IPS DF 4.7 (cell line): ENCODE data around the gene COL13A1.

Experiments used
- DNase-seq: peaks from one replicate; pipeline ENCODE4 v3.0.0-alpha.2; 2013; ENCODE audit warnings: low spot score; ENCODE audit errors: extremely low read depth

The COL13A1 gene

DNA sequence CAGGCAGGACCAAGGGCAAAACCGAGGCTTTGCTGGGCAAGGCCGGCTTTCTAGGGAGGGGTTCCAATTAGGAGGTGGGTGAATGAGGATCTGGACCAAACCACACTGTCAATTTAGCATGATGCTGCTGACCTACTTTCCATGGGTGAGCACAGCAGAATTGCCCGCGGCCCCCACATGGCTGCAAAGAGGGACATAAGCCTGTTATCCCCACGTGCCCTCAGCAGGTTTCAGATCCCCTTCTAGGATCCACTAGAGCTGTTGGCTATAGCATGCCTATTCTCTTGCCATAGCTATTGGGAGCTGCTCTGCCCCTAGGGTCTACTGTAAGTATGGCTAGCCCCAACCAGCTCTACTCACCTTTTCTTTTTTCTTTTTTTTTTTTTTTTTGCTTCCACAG, 102.8 kb downstream of the COL13A1 start:
- DNase-seq: no peak

DNA sequence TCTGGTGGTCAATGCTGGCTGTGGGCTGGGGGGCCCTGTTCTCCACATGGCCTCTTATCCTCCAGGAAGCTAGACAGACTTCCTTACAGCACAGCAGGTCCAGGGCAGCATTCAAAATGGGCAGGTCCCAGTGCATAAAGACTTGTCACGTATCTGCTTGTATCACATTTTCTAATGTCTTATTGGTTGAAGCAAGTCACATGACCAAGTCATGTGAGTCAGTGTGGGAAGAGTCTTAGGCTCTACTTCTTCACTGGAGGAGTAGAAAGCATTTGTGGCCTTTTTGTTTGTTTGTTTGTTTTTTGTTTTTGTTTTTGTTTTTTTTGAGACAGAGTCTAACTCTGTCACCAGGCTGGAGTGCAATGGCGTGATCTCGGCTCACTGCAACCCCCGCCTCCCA, 104.7 kb downstream of the COL13A1 start:
- no peak for DNase-seq

DNA sequence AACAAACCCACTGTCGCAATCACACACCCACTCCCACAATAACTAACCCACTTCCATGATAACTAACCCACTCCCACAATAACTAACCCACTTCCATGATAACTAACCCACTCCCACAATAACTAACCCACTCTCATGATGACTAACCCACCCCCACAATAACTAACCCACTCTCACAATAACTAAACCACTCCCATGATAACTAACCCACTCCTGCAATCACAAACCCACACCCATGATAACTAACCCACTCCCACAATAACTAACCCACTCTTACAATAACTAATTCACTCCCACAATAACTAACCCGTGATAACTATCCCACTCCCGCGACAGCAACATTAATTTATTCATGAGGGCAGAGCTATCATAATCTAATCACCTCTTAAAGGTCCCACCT, 105.8 kb downstream of the COL13A1 start:
- DNase-seq: no peak

DNA sequence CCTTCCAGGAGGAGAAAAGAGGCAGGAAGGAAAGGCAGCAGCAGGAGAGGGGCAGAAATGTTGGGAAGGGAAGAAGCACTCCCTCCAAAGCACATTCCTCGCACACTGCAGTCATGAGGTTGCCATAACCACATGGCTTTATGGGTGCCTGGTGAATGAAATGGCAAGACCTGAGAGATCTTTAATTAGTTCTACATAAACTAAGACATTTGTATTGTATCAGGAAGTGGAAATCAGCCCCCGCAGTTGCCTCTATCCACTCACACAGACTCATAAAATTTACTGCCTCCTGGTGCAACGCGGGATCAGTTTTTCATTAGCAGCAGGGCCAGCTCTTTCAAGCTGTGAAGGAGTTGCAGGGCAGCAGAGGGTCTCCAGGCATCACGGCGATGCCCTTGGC, 106.4 kb downstream of the COL13A1 start:
- DNase-seq: no peak

DNA sequence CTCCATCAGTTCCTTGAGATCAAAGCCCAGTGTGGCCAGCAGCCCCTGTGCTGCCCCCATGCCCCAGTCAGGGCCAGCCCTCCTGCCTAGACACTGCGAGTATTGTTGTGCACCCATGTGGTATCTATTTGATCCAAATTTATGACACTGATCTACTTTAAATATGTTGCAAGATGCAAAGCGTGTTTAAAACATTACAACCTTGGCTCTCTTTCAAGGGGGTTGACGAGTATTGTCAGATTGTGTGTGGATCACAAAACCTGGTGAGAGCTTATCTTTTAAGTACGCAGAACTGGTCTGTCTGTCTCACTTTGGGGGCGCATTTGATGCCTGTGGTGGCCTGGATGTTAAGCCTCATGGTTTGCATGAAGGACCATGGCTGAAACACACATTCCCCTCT, 108.9 kb downstream of the COL13A1 start:
- no peak for DNase-seq

DNA sequence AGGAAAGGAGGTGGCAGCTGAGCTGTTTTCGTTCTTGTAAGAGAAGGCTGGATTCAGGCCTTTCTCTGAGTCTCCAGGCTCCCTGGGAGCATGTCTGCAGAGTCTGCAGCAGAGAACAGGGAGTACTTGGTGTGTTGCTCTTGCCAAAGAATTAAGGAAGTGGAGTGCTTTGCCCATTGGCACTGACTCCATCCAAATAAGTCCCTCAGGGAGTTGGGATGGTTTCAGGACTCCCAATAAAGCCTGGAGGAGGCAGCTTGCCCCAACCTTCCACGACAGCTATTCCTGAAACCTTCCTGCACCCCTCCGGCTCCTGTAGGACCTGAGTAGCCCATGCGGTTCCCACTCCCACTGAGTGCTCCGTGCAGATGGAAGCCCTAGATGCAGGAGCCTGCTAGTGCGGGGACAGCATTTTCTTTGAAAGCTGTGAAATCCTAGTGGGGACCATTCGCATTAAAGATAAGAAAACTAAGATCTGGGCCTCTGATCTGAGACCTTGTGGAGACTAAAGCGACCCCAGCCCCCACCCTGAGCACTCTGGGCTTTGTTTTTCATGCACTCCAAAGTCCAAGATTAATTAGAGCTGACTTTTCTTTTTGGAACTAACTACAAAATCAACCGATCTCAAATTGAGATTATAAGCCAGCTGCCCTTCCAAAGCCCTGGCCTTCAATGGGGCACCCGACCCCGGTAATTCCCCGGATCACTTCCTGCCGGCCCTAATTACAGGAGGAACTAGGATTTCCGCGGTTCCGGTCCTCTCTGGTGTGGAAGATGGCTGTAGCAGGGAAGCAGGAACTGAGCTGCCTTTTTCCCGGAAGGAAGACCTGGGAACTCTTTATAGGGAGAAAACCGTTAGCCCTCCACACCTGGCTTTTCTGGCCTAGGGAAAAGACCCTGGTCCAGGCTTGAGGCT, 110.2 kb downstream of the COL13A1 start:
- DNase-seq: no peak

DNA sequence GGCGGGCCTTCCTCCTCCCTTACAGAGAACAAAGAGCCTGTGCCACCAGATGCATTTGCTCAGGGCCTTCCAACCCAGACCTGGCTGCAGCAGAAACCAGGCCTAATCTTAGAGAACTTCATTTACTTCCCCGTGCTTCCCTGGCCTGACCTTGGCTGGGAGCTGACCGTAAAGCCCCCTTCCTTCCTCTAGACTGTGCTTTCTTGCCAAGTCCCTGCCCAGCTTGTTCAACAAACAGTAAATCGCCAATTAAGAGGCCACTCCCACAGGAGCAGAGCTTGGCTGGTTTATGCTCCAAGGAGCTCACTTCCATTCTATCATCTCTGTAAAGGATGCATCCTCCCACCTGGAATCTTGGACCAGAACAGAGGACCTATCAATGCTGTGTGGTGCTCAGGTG, 110.9 kb downstream of the COL13A1 start:
- DNase-seq: no peak

DNA sequence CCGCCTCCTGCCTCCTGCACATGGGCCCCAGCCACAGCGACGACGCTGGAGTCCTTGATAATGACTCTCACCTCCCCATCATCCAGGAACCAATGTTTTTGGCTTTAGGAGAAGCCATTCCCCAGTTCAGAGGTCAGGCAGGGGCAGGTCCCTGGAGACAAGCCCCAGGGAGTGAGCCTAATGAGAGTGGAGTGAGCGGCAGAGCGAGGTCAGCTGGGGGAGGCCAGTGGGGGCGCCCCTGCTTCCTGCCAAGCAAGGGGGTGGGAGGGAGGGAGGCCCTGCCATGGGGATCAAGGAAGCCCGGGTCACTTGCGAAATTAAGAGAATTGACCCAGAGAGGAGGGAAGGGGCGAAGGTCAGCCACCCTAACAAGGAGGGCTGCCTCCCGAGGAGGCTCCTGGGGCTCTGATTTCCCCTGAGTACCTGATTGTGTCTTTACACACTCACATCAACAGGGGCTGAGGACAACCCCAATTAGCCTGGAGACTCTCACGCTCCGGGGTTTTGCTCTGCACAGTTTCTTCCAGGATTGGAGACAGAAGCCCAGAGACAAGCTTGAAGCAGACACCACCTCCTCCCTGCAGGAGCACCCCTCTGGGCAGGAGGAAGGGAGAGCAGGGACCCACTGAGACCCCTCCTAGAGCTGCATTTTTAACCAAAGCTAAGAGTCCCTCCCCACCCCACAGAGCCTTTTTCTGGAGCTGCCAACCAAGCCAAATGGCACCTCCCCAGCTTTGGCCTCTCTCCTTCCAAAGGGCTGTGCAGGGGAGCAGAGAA, 112.1 kb downstream of the COL13A1 start:
- no peak for DNase-seq

DNA sequence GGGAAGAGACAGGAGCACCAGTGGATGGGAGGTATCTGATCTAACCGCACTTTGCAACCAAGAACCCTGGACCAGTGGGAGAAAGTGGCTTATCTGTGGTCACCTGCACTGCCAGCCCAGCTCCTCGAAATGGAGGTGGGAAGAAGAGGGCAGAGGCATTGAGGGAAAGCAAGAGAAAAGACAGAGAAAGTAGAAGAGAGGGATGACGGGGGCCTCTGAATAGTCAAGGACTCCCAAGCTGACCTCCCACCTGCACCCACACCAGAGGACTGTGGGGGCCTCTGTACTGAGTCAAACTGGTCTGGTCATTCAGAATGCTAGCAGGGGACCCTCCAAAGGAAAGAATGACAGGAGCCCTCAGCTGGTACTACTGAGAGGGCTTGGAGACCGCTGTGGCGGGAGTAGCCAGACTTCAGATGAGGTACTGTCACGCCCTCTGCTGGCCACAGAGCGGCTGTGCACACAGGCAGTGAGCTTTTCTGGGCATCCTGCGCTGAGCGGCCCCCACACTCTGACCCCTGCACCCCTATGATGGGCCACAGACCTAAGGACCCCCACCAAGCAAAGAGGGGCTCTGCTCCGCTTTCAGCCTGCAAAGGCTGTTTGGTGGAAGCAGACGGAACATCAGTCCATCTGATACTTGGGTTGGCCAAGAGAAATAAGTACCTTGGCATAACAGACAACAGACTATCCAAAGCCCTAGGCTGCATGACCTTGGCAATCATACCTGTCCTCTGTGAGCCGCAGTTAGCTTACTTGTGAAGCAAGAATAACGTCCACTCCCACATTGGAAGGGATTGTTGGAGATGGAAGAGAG, 112.9 kb downstream of the COL13A1 start:
- DNase-seq: peak; percentile 64

DNA sequence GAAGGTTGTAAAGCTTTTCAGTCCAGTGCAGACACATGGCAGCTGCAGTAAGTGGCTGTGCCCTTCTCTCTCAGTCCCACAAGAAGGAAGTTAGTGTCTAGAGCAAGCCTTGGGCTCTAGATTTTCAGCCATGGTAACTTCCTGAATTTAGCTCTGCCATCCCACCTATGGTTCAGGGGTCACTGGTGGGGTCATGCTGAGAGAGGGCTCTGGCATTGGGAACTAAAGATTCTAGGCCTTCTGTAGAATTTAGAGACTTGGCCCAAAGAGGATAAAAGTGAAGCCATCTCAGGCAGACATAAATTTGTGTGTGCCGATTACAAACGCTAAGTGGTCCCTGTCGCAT, 113.5 kb downstream of the COL13A1 start:
- no peak for DNase-seq

DNA sequence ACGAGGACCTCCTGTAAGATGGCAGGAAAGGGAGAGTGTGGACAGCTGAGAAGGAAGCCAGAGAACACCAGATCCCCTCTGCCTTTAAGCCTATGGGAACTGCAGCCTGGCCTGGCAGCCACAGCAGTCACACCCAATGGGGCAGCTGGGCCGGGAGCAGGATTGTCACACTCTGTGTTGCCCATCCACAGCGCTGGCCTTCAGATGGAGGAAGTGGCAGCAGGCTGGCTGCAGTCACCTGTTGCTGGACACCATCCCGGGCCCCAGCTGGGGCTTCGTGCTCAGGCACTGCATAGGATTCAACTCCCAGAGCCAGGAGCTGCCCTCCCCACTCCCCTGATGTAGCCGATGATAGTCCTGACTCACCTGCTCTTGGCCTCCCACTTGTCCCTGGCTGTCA, 114.4 kb downstream of the COL13A1 start:
- DNase-seq: no peak

DNA sequence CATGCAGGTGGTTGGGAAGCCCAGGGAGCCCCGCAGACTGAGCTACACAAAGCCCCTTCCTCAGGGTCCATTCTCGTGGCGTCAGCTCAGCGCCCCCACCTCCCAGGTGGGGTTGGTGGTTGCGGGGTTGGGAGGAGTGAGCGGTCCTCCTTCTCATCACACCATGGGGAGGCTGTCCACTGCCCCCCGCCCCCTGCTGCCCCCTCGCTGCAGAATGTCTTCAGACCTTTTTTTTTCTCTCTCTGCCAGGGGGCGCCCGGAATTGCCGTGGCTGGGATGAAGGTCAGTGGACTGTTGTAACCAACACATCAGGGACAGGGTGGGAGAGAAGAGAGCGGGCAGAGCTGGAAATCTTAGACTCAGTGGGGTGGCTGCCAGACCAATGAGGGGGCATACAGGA, 116.3 kb downstream of the COL13A1 start:
- DNase-seq: no peak

DNA sequence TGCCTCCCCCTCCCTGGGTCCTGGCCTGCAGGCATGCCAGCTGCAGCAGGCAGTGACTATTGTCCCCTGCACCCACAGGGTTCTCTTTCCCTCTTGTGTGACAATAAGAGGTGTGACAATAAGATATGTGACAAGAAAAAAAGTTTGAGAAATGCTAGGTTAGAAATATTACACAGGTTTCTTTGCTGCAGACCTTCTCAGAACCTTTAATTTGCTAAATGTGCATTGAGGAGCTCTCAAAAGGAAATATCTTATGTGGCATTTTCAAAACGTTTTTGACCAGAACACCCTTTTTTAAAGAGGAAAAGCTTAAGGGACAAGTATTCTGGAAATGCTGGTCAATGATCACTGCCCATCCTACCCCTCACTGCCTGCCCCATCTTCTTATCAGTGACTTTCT, 117.5 kb downstream of the COL13A1 start:
- DNase-seq: no peak

DNA sequence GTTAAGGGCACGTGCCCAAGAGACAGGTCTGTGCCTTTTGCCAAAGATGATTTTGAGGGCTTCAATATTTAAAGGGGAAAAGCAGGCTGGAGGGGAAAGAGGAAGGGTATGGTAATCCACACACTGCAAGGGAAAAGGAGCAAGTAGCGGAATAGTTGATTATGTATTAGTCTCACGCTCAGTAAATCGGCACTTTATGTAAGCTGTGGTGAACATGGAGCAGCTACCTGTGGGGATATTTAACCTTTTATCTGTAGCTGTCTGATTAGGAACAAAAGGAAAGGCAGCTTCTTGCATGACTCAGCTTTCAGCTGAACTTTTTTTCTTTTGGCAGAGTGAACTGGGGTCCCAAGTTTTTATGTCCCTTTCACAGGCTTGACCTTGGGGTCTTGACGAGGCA, 123.4 kb downstream of the COL13A1 start:
- no peak for DNase-seq

DNA sequence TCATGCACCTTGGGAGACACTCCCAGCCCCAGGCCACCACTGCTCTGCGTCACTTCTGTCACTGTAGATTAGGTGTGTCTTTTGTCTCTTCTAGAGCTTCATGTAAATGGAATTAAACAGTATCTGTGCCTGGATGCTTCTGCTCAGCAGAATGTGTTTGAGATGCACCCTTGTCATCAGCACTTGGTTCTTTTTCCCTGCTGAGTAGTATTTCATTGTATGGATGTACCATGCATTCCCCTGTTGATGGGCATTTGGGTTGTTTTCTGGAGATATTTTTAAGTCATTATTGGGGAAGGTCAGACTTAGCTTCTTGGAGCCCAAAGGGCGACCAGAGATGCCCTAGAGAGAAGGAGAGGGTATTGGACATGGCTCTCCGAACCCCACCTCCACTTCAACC, 126.6 kb downstream of the COL13A1 start:
- no peak for DNase-seq

DNA sequence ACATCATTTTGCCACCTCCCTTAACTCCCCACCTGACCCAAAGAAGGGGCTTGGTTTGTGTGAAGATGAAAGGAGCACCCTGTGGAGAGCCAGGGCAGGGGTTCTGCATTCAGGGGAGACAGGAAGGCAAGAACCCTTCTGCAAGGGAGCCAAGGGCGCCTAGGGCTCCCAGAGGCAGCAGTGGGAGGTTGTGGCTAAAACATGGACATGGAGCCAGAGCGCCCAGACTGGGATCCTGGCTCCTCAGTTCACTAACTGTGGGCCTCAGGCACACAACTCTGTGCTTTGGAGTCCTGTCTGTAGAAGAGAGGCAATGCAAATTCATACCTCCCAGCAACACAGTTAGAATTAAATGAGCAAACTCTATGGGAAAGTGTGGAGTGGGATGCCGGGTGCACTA, 127.9 kb downstream of the COL13A1 start:
- DNase-seq: no peak

DNA sequence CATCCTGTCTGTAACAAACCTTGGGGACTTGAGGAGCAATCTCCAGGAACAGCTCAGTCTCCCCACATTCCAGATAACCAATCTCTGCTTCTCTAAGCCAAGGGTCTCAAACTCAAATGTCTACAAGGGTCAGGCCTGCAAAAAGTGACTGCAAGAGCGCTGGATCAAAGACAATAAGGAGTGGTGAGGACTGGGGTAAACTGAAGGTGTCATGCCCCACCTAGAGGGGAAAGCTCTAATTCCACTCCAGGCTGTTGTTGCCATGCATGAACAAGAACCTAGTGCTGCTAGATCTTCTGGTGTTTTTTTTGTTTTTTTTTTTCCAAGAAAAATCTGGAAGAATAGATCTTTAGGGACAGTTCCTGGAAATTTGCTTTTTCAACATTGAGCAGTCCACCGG, 133.1 kb downstream of the COL13A1 start:
- no peak for DNase-seq

DNA sequence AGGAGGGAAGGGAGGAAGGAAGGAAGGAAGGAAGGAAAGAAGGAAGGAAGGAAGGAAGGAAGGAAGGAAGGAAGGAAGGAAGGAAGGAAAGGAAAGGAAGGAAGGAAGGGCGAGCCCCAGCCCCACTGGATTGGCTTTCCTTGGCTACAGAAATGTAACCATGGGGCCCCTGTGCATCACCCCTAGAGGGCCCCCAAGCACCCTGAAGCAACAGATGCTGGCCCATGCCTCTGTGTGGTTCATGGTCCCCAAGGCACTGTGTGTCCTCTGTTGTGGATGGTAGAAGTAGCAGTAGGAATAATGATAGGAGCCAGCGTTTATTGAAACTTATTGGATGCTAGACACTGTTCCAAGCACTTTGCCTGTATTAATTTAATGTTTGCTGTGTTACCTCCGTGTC, 134.4 kb downstream of the COL13A1 start:
- DNase-seq: no peak

DNA sequence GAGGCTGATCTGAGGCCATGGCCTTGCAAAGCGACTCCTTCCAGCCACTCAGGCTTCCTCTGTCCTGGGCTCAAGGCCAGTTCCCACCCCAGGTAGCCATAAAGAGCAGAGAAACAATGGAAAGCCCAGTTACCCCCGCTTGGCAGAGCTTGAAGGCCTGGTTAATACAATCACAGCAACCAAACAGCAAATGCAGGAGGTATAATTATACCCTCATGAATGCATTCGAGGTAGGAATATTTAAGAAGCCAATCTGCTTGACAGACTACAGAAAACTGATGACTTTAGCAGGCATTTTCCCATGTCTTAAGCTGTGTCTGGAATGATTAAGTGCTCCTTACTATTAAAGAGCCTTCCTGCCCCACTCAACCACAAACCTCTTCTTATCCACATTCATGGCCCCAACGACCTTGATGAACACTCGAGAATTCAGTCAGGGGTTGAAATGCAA, 136.9 kb downstream of the COL13A1 start:
- DNase-seq: no peak

DNA sequence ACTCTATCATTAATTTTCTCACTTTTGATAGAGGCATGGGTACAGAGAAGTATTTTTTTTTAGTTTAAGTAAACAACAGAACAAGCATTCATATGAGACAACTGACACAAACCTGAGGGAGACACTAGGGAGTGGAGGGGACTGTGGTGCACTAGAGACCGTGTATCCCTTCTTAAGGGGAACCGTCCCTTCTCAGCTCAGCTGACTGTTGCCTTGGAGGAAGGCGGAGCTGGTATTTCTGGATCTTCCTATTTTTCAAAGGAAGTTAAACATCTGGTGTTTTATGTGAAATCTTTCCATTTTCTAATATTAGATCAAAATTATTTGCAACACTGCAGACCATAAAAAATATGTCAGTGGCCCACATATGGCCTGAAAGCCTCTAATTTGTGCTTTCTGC, 137.4 kb downstream of the COL13A1 start:
- no peak for DNase-seq

DNA sequence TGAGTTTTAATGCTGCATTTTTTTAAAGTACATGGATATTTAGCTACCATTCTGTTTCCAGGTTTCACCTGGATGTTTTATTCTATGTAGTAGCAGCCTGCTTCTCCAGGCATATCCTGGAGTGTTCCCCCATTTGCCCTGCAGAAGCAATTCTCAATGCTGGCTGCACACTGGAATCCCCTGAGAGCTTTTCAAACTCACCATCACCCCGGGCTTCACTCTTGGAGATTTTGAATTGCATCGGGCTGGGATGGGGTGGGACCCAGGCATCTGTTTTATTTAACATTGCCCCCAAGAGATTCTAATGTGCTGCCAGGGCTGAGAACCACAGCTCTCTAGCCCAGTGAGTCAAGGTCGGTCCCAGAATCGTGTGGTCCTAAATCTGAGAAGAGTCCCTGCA, 137.8 kb downstream of the COL13A1 start:
- DNase-seq: no peak

DNA sequence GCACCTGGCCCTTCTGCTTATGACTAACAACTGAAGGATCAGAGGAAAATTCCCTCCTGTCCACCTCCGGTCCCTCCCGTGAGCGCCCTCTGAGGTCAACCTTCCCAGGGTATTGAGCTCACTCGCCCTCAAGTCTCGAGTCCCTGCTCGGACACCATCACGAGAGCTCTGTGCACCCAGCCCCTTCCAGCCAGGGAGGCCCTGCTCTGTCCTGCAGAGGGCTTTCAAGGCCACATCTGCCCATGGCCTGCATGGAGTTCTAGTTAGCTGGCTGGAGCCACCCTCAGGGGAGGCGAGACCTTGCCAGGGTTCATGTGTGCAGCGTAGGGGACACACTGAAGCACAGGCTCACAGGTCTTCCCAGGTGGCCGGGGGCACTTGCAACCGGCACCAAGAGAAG, 140.0 kb downstream of the COL13A1 start:
- no peak for DNase-seq
